DOHH2 (cell line): Measurements from ENCODE around the gene GATB.

Experiments
- H3F3A ChIP-seq: fragments of 200-600 bp; sonication (generic), shearing (Covaris generic); 2 replicates; pipeline ENCODE4 v1.6.0; 2016; ENCODE audit warnings: antibody characterized with exemption, mild to moderate bottlenecking; ENCODE audit not compliant: control insufficient read depth, insufficient read depth
- H3K27ac ChIP-seq: fragments of 200-600 bp; sonication (generic); 2 replicates; pipeline ENCODE4 v1.5.1; 2014; ENCODE audit warnings: low read depth, mild to moderate bottlenecking, low read length, moderate library complexity
- H3K27me3 ChIP-seq: fragments of 200-600 bp; sonication (generic); 2 replicates; pipeline ENCODE4 v1.6.1; 2014; ENCODE audit warnings: mild to moderate bottlenecking, low read length, mixed read lengths; ENCODE audit not compliant: control insufficient read depth
- H3K36me3 ChIP-seq: fragments of 200-600 bp; sonication (generic); 2 replicates; pipeline ENCODE4 v1.6.1; 2014; ENCODE audit warnings: mild to moderate bottlenecking, low read length, moderate library complexity, mixed read lengths; ENCODE audit not compliant: control insufficient read depth
- H3K4me1 ChIP-seq: fragments of 200-600 bp; sonication (generic); 2 replicates; pipeline ENCODE4 v1.6.1; 2014; ENCODE audit warnings: mild to moderate bottlenecking, low read length, mixed read lengths; ENCODE audit not compliant: control insufficient read depth
- H3K4me2 ChIP-seq: fragments of 200-600 bp; sonication (generic); 2 replicates; pipeline ENCODE4 v1.6.0; 2014; ENCODE audit warnings: mild to moderate bottlenecking, low read length, moderate library complexity
- H3K4me3 ChIP-seq: fragments of 200-600 bp; sonication (generic); 2 replicates; pipeline ENCODE4 v1.5.1; 2014; ENCODE audit warnings: mild to moderate bottlenecking, low read length, mixed read lengths
- H3K79me2 ChIP-seq: fragments of 200-600 bp; sonication (generic); 2 replicates; pipeline ENCODE4 v1.6.1; 2014; ENCODE audit warnings: mild to moderate bottlenecking, low read length, mixed read lengths; ENCODE audit not compliant: control insufficient read depth
- H3K9me2 ChIP-seq: fragments of 200-600 bp; sonication (generic); replicated peaks from 2 replicates; pipeline ENCODE4 v1.6.1; 2014; ENCODE audit warnings: mild to moderate bottlenecking, low read length, mixed read lengths; ENCODE audit not compliant: control insufficient read depth
- H3K9me3 ChIP-seq: fragments of 200-600 bp; sonication (generic); 2 replicates; pipeline ENCODE4 v1.6.1; 2014; ENCODE audit warnings: antibody characterized with exemption, low read length, mixed read lengths; ENCODE audit not compliant: control insufficient read depth, insufficient read depth
- H4K20me1 ChIP-seq: fragments of 200-600 bp; sonication (generic); 2 replicates; pipeline ENCODE4 v1.6.0; 2014; ENCODE audit warnings: low read depth, mild to moderate bottlenecking, antibody characterized with exemption, low read length, moderate library complexity; ENCODE audit not compliant: control insufficient read depth, insufficient read depth
- EZH2phosphoT487 ChIP-seq: fragments of 200-600 bp; sonication (generic); IDR thresholded peaks from 2 replicates; pipeline ENCODE4 v1.6.1; 2017; ENCODE audit warnings: borderline replicate concordance, mild to moderate bottlenecking, antibody characterized with exemption, low read length, moderate library complexity, mixed read lengths
- TF ChIP-seq, protein P1 (sequence below): fragments of 200-600 bp; sonication (generic); IDR thresholded peaks from one replicate; pipeline ENCODE4 v1.5.1; 2014; ENCODE audit warnings: antibody characterized with exemption, mild to moderate bottlenecking, low read depth, low read length; ENCODE audit not compliant: poor library complexity, severe bottlenecking

GATB gene

DNA sequence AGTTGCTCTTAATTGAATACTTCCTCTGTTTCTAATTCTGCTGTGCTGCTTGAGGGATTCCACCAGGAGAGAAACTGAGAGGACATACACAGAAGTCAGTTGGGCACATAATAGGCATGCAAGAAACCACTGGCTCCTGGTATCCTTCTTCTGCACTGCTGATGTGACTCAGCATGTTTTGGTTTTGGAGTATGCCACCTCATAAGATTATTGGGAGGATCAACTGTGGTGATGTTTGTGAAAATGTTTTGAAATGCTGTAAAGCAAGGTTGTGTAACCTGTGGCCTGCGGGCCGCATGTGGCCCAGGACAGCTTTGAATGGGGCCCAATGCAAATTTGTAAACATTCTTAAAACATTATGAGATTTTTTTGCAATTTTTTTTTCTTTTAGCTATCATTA, 119.6 kb downstream of the GATB start:
- no peak overlapping the region for H3K27ac ChIP-seq

DNA sequence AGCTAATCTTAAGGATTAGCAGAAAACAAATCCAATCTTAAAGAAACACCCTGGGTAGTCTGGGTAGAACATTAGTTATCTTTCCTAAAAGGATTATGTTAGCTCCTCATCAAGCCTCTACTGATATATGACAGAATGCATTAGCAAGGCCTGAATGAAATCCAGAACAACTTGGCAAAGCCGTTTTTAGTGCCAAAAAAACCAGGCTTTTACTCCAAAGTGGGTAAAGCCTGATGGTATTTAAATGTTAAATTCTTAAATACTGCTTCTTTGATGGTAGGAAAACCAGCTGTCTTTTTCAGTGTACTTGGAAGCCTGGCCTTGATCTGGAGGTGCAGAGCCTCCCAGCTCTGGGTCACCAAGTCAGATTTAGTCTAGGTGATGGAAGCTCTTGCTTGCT, 120.4 kb downstream of the GATB start:
- Histone ChIP-seq H3K4me2 (no peak overlapping the region), H3K9me2 (no peaks in the 10 kb centered on the region), H3K4me3 (no peak overlapping the region), H3K36me3 (no peaks in the 10 kb centered on the region), H3K4me1 (no peaks in the 10 kb centered on the region), H3K27me3 (no peaks in the 10 kb centered on the region), H3F3A (no peaks in the 10 kb centered on the region), H3K27ac (no peak overlapping the region), H3K79me2 (no peaks in the 10 kb centered on the region), H3K9me3 (no peaks in the 10 kb centered on the region), H4K20me1 (no peaks in the 10 kb centered on the region)
- no peak for TF ChIP-seq EZH2phosphoT487
- TF ChIP-seq, protein P1, sequence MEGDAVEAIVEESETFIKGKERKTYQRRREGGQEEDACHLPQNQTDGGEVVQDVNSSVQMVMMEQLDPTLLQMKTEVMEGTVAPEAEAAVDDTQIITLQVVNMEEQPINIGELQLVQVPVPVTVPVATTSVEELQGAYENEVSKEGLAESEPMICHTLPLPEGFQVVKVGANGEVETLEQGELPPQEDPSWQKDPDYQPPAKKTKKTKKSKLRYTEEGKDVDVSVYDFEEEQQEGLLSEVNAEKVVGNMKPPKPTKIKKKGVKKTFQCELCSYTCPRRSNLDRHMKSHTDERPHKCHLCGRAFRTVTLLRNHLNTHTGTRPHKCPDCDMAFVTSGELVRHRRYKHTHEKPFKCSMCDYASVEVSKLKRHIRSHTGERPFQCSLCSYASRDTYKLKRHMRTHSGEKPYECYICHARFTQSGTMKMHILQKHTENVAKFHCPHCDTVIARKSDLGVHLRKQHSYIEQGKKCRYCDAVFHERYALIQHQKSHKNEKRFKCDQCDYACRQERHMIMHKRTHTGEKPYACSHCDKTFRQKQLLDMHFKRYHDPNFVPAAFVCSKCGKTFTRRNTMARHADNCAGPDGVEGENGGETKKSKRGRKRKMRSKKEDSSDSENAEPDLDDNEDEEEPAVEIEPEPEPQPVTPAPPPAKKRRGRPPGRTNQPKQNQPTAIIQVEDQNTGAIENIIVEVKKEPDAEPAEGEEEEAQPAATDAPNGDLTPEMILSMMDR, result no peak

More for the DNA sequence above, 119.6 kb downstream of the GATB start:
- H3K4me2 ChIP-seq, result no peak overlapping the region
- no peaks in the 10 kb centered on the region for H3K27me3 ChIP-seq
- no peaks in the 10 kb centered on the region for H3K36me3 ChIP-seq
- no peaks in the 10 kb centered on the region for H3K9me2 ChIP-seq
- H3K4me1 ChIP-seq, result no peaks in the 10 kb centered on the region
- H3F3A ChIP-seq, result no peaks in the 10 kb centered on the region
- H3K9me3 ChIP-seq, result no peaks in the 10 kb centered on the region
- no peaks in the 10 kb centered on the region for H3K79me2 ChIP-seq
- H4K20me1 ChIP-seq, result no peaks in the 10 kb centered on the region
- TF ChIP-seq, protein P1, result no peak
- TF ChIP-seq EZH2phosphoT487, result no peak
- H3K4me3 ChIP-seq, result no peak overlapping the region

DNA sequence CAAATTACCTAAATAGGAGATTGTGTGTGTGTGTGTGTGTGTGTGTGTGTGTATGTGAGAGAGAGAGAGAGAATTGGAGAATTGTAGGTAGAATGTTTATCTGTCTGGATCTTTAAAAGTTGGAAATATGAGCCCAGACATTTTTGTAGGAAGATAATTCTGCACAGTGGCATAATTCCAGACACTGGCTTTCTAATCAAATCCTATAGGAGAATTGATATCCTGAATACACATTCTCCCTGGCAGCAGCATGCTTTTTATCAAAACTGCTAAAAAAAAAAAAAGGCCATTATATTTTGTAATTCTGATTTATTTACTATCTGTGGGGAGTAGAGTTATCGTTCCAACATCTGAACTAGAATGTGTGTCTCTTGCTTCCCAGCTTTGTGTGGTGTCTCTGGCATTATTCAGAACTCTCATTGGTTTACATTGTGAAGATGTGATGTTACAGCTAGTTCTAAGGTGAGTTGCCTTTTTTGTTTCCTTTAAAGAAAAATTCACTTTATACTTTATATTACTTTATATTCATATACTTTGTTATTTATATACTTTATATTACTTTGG, 122.4 kb downstream of the GATB start:
- no peaks in the 10 kb centered on the region for H3K27me3 ChIP-seq

More for the DNA sequence above, 122.4 kb downstream of the GATB start:
- no peaks in the 10 kb centered on the region for H3K9me2 ChIP-seq
- no peaks in the 10 kb centered on the region for H3K36me3 ChIP-seq
- no peaks in the 10 kb centered on the region for H3K4me1 ChIP-seq
- H4K20me1 ChIP-seq, result no peaks in the 10 kb centered on the region
- no peak overlapping the region for H3K4me3 ChIP-seq
- H3K9me3 ChIP-seq, result no peaks in the 10 kb centered on the region
- H3K4me2 ChIP-seq, result no peak overlapping the region
- no peaks in the 10 kb centered on the region for H3F3A ChIP-seq
- no peaks in the 10 kb centered on the region for H3K79me2 ChIP-seq
- H3K27ac ChIP-seq, result no peak overlapping the region
- no peak for TF ChIP-seq EZH2phosphoT487
- TF ChIP-seq, protein P1, result no peak
